ENCODE results near the gene TAF1A. TPM values are rescaled to one million over a fixed set of nuclear protein-coding genes. Genes with fewer than 3 reads are reported as not detected.

The TAF1A gene
- total RNA-seq, 4 donors from 2014 or later, result 2.3 to 7.7 (median 5.2) TPM

DNA sequence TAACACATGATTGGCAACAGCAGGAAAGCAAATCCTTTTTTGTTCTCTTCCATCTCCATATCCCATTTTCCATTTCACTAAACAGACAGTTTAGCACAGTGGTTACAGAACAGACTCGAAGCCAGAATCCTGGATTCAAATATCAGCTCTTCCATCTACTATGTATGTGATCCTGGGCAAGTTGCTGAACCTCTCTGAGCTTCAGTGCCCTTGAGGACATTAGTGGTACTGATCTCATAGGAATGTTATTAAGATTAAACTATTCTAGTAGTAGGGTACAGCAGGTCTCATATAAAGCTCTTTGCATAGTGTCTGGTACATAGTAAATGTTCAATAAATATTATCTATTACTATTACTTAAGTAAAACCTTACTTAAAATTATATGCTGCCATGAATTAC, 28.1 kb downstream of the TAF1A start:
- no peak for TF ChIP-seq POLR2A (IDR thresholded peaks at IDR 0.05)
- TF ChIP-seq, protein P1, sequence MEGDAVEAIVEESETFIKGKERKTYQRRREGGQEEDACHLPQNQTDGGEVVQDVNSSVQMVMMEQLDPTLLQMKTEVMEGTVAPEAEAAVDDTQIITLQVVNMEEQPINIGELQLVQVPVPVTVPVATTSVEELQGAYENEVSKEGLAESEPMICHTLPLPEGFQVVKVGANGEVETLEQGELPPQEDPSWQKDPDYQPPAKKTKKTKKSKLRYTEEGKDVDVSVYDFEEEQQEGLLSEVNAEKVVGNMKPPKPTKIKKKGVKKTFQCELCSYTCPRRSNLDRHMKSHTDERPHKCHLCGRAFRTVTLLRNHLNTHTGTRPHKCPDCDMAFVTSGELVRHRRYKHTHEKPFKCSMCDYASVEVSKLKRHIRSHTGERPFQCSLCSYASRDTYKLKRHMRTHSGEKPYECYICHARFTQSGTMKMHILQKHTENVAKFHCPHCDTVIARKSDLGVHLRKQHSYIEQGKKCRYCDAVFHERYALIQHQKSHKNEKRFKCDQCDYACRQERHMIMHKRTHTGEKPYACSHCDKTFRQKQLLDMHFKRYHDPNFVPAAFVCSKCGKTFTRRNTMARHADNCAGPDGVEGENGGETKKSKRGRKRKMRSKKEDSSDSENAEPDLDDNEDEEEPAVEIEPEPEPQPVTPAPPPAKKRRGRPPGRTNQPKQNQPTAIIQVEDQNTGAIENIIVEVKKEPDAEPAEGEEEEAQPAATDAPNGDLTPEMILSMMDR (IDR thresholded peaks at IDR 0.05), result no peak
- Histone ChIP-seq H3K9me3 (no peaks in the 10 kb centered on the region), H3K4me1 (no peaks in the 10 kb centered on the region), H3K36me3 (peaks cover 0 to 75% (median 8%) of the 10 kb centered on the region in 3 donors), H3K4me3 (no peak overlapping the region), H3K27ac (no peak overlapping the region), H3K27me3 (no peaks in the 10 kb centered on the region)
- no peak for DNase-seq
- WGBS, 2 donors, result 100% methylated on average over 1 of the region's 1 CpG
- intact Hi-C loops (cut with DNase I), result no loop called here

DNA sequence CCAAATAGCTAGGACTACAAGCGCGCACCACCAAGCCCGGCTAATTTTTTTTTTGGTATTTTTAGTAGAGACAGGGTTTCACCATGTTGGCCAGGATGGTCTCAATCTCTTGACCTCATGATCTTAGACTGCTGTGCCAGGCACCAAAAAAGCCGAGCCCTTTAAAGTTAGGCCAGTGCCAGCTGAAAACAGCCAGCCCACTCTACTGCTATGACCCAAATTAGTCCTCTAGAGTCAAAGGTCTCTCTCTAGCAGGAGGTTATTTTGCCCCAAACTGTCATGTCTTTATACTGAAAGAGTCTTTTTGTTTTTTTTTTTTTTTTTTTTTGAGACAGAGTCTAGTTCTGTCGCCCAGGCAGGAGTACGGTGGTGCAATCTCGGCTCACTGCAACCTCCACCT, 32.2 kb downstream of the TAF1A start:
- Histone ChIP-seq H3K27ac (no peak overlapping the region), H3K27me3 (no peaks in the 10 kb centered on the region), H3K4me1 (no peaks in the 10 kb centered on the region), H3K36me3 (peaks cover 0 to 69% (median 8%) of the 10 kb centered on the region in 3 donors), H3K9me3 (no peaks in the 10 kb centered on the region), H3K4me3 (no peak overlapping the region)
- intact Hi-C loops (cut with DNase I), result no loop called here
- 93 to 97% methylated on average over 7 of the region's 7 CpGs for WGBS, 2 donors
- DNase-seq, result no peak
- no peak for TF ChIP-seq POLR2A (IDR thresholded peaks at IDR 0.05)
- TF ChIP-seq, protein P1 (IDR thresholded peaks at IDR 0.05), result no peak

DNA sequence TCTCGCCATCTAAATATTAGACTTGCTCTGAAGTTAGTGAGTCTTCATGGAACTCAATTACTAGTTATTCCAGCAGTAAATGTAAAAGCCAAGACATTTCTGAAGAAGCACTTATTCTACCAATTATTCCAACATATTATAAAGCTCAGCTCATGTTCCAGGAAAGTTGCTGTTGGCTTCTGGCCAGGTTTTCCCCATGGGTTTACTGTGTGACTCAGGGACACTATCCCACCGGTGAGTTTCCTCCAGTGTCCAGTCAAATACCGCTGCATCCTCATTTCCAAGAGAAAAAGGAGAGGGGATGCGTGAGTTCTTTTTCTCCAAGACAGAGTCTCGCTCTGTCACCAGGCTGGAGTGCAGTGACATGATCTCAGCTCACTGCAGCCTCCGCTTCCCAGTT, 32.6 kb downstream of the TAF1A start:
- Histone ChIP-seq H3K4me1 (no peaks in the 10 kb centered on the region), H3K36me3 (peaks cover 0 to 65% (median 8%) of the 10 kb centered on the region in 3 donors), H3K4me3 (no peak overlapping the region), H3K9me3 (no peaks in the 10 kb centered on the region), H3K27ac (no peak overlapping the region), H3K27me3 (no peaks in the 10 kb centered on the region)
- no peak for DNase-seq
- 36 to 78% methylated on average over 2 to 6 of the region's 6 CpGs for WGBS, 2 donors
- no peak for TF ChIP-seq POLR2A (IDR thresholded peaks at IDR 0.05)
- TF ChIP-seq, protein P1 (IDR thresholded peaks at IDR 0.05), result no peak
- intact Hi-C loops (cut with DNase I), result no loop called here

DNA sequence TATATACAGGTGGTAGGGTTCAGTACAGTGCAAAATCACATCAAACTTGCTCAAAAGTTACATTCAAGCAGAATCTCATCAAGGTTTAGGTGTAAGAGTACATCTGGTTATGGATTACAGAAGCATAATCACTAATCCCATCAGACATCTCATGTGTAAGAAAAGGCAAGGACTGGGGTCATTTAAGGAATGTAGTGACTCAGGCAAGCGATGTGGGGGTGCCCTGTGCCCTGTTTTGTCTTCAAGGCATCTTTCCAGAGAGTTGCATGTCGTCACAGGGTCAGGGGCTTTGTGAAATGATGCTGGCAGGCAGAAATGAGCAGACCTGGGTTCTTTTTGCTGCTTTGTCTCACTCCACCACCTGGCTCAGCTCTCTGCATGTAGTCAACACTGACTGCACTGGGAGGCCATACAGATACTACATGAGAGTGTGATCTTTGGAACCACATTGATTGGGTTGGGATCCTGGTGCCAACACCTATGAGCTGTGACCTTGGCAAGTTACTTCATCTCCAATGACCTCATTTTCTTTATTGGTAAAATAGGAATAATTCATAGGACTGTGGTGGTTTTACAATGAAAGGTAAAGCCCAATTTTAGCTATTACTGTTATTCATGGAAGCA, 33.6 kb downstream of the TAF1A start:
- Histone ChIP-seq H3K36me3 (peaks cover 0 to 55% (median 8%) of the 10 kb centered on the region in 3 donors), H3K4me3 (no peak overlapping the region), H3K27me3 (no peaks in the 10 kb centered on the region), H3K4me1 (no peaks in the 10 kb centered on the region), H3K27ac (no peak overlapping the region), H3K9me3 (no peaks in the 10 kb centered on the region)
- intact Hi-C loops (cut with DNase I), result no loop called here
- TF ChIP-seq, protein P1 (IDR thresholded peaks at IDR 0.05), result no peak
- TF ChIP-seq POLR2A (IDR thresholded peaks at IDR 0.05), result no peak
- WGBS, 2 donors, result 81 to 91% methylated on average over 2 of the region's 2 CpGs
- no peak for DNase-seq

DNA sequence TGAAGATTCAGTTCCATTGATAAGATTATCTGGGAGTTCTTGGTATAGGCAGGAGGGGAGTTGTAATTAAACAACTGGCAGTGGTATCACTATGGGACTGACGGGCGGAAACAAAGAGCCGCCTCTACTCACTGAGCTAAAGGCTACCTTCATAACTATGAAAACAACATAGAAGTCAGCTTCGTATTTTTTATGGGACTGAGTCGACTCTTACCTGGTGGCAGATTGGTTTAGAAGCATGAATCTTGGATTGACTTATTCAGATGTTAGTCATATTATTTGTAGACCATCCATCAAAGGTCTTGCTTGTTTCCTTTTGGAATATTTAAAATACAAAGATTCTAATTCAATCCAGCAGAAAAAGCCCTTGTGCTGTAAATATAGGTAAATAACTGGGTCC, 35.6 kb downstream of the TAF1A start:
- H3K9me3 ChIP-seq, result no peaks in the 10 kb centered on the region
- H3K4me1 ChIP-seq, result no peaks in the 10 kb centered on the region
- WGBS, 2 donors, result 88 to 94% methylated on average over 3 to 5 of the region's 5 CpGs
- no peak for DNase-seq
- no peak overlapping the region for H3K4me3 ChIP-seq
- no peak overlapping the region for H3K27ac ChIP-seq
- intact Hi-C loops (cut with DNase I), result no loop called here
- TF ChIP-seq, protein P1 (IDR thresholded peaks at IDR 0.05), result no peak
- no peak for TF ChIP-seq POLR2A (IDR thresholded peaks at IDR 0.05)
- no peaks in the 10 kb centered on the region for H3K27me3 ChIP-seq
- H3K36me3 ChIP-seq, result peaks cover 0 to 35% (median 0%) of the 10 kb centered on the region in 3 donors
